Measurements from ENCODE around the gene ITPR1.
"Not testable (repeated sequence)": the region's sequence is repeated elsewhere in the genome, so short reads cannot be mapped to it uniquely, and the experiment has no call there.

The ITPR1 gene

GRCh38 chr3:4493014-4493940 lies at the start of gene ITPR1:
Gene ITPR1, plus strand, starts transcription at chr3:4493348. Its CDS starts 23,144 bp downstream, at chr3:4516492.
- DNase-seq (ENCODE audit: low read depth): peak; percentile 98

- DNase-seq (ENCODE audit: low read depth): no peak
Observed at GRCh38 chr3:4447295-4447999, 45.7 kb upstream of the ITPR1 start.

GRCh38 chr3:4448187-4448586 lies 45.0 kb upstream of the ITPR1 start:
- no peak for DNase-seq (ENCODE audit: low read depth)

GRCh38 chr3:4449043-4449805 lies 43.9 kb upstream of the ITPR1 start:
- DNase-seq (ENCODE audit: low read depth): no peak

GRCh38 chr3:4454142-4454541 lies 39.0 kb upstream of the ITPR1 start:
- peak; percentile 8 for DNase-seq (ENCODE audit: low read depth)

- not testable (repeated sequence) for DNase-seq (ENCODE audit: low read depth)
Observed at GRCh38 chr3:4456780-4457179, 36.4 kb upstream of the ITPR1 start.

- DNase-seq (ENCODE audit: low read depth): no peak
Observed at GRCh38 chr3:4458961-4459360, 34.2 kb upstream of the ITPR1 start.

GRCh38 chr3:4460334-4460733 lies 32.8 kb upstream of the ITPR1 start:
- DNase-seq (ENCODE audit: low read depth): no peak

- no peak for DNase-seq (ENCODE audit: low read depth)
Observed at GRCh38 chr3:4461468-4462090, 31.6 kb upstream of the ITPR1 start.

- no peak for DNase-seq (ENCODE audit: low read depth)
Observed at GRCh38 chr3:4462369-4463040, 30.6 kb upstream of the ITPR1 start.

- no peak for DNase-seq (ENCODE audit: low read depth)
Observed at GRCh38 chr3:4464576-4464975, 28.6 kb upstream of the ITPR1 start.

- peak; percentile 81 for DNase-seq (ENCODE audit: low read depth)
Observed at GRCh38 chr3:4466741-4467521, 26.2 kb upstream of the ITPR1 start, which contains the start of gene SUMF1. Gene SUMF1, minus strand, starts transcription at chr3:4467269. Its CDS starts 24 bp downstream, at chr3:4467245.

GRCh38 chr3:4467522-4467867 lies 25.7 kb upstream of the ITPR1 start:
- DNase-seq (ENCODE audit: low read depth): no peak

GRCh38 chr3:4471907-4472306 lies 21.2 kb upstream of the ITPR1 start:
- no peak for DNase-seq (ENCODE audit: low read depth)

- no peak for DNase-seq (ENCODE audit: low read depth)
Observed at GRCh38 chr3:4472312-4472711, 20.8 kb upstream of the ITPR1 start.

GRCh38 chr3:4472766-4473165 lies 20.4 kb upstream of the ITPR1 start:
- no peak for DNase-seq (ENCODE audit: low read depth)

GRCh38 chr3:4474683-4475490 lies 18.3 kb upstream of the ITPR1 start:
- DNase-seq (ENCODE audit: low read depth): peak; percentile 32

GRCh38 chr3:4475804-4476203 lies 17.3 kb upstream of the ITPR1 start:
- DNase-seq (ENCODE audit: low read depth): no peak

GRCh38 chr3:4476496-4476895 lies 16.7 kb upstream of the ITPR1 start:
- DNase-seq (ENCODE audit: low read depth): no peak

GRCh38 chr3:4478261-4478660 lies 14.9 kb upstream of the ITPR1 start:
- DNase-seq (ENCODE audit: low read depth): no peak

Measured in ELR (cell line).